ENCODE results near the gene BCL11B. TPM values are rescaled to one million over a fixed set of nuclear protein-coding genes. Genes with fewer than 3 reads are reported as not detected.

BCL11B gene
- total RNA-seq, 1 donor from 2014 or later, result 2.6 TPM

- no peak overlapping the region for H3K4me3 Mint-ChIP-seq (ENCODE audit: unreplicated experiment)
- no peak overlapping the region for H3K27ac Mint-ChIP-seq (ENCODE audit: unreplicated experiment)
- H3K4me1 Mint-ChIP-seq (ENCODE audit: low read depth, unreplicated experiment), result peaks cover 11% of the 10 kb centered on the region
- H3K36me3 Mint-ChIP-seq (ENCODE audit: unreplicated experiment), result no peaks in the 10 kb centered on the region
- no peak for DNase-seq
- H3K9me3 Mint-ChIP-seq (ENCODE audit: unreplicated experiment), result peaks cover 3% of the 10 kb centered on the region
- no peak for TF ChIP-seq CTCF (IDR thresholded peaks at IDR 0.05; ENCODE audit: partially characterized antibody, unreplicated experiment)
- peaks cover 8% of the 10 kb centered on the region for H3K27me3 Mint-ChIP-seq (ENCODE audit: unreplicated experiment)
Observed at GRCh38 chr14:99133636-99134515, 138.1 kb downstream of the BCL11B start.

DNA sequence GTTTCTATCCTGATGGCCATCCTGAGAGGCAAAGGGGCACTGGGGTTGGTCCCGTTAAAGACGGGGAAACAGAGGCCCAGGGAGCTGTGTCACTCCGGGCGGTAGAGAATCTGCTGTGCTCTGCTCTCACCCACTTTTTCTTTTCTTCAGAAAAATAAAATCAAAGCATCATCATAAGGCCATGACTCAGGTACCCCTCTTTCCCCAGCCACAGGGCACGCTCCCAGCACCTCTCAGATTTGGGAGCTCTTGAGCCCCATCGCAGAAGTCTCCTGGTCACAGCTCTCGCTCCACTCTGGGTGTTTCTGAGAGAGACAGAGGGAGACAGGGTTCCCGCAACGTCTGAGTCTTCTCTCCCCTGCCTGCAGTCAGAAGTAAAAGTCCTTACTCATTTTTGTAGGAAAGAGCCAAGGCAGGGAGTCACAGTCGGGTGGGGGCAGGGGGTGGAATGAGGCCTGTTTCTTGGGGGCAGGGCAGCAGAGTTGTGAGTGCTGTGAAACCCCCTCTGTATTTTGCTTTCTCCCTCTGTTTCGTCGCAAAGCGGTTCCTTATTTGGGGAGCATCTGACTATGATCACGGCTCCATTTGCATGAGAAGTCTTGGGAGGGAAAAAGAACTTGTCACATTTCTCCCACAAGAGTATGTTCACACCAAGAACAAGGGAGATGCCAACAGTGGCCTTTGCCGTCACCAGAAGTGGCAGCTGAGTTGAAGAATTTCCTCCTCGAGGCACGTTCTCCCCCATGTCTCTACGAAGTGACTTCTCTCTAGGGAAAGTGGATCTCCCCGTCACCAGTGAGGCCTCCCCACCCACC lies 139.0 kb downstream of the BCL11B start:
- Mint-ChIP-seq H3K27me3 (ENCODE audit: unreplicated experiment) (peaks cover 8% of the 10 kb centered on the region), H3K4me1 (ENCODE audit: low read depth, unreplicated experiment) (peaks cover 11% of the 10 kb centered on the region), H3K9me3 (ENCODE audit: unreplicated experiment) (peaks cover 3% of the 10 kb centered on the region), H3K27ac (ENCODE audit: unreplicated experiment) (no peak overlapping the region), H3K36me3 (ENCODE audit: unreplicated experiment) (no peaks in the 10 kb centered on the region), H3K4me3 (ENCODE audit: unreplicated experiment) (no peak overlapping the region)
- no peak for TF ChIP-seq CTCF (IDR thresholded peaks at IDR 0.05; ENCODE audit: partially characterized antibody, unreplicated experiment)
- DNase-seq, result no peak

- Mint-ChIP-seq H3K27me3 (ENCODE audit: unreplicated experiment) (peaks cover 5% of the 10 kb centered on the region), H3K9me3 (ENCODE audit: unreplicated experiment) (peaks cover 3% of the 10 kb centered on the region), H3K27ac (ENCODE audit: unreplicated experiment) (no peak overlapping the region), H3K4me3 (ENCODE audit: unreplicated experiment) (no peak overlapping the region), H3K4me1 (ENCODE audit: low read depth, unreplicated experiment) (peaks cover 11% of the 10 kb centered on the region), H3K36me3 (ENCODE audit: unreplicated experiment) (no peaks in the 10 kb centered on the region)
- no peak for TF ChIP-seq CTCF (IDR thresholded peaks at IDR 0.05; ENCODE audit: partially characterized antibody, unreplicated experiment)
- no peak for DNase-seq
Observed at GRCh38 chr14:99131632-99132271, 140.2 kb downstream of the BCL11B start.

DNA sequence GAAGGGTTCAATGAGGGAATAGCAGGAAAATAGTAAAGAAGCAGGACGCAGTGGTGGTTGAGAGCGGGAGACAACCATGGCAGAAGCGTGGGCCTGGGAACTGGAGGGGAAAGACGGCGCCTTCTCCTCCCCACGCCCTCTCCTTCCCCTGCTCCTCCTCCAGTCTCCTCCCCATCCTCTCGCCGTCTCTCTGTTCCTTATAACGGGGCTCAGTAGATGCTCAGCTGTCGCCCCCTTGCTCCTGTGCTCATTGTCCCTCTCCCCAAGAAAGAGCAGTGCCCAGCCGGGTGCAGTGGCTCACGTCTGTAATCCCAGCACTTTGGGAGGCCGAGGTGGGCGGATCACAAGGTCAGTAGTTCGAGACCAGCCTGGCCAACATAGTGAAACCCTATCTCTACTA lies 142.0 kb downstream of the BCL11B start:
- H3K27ac Mint-ChIP-seq (ENCODE audit: unreplicated experiment), result no peak overlapping the region
- no peak for DNase-seq
- H3K36me3 Mint-ChIP-seq (ENCODE audit: unreplicated experiment), result no peaks in the 10 kb centered on the region
- H3K4me3 Mint-ChIP-seq (ENCODE audit: unreplicated experiment), result no peak overlapping the region
- H3K27me3 Mint-ChIP-seq (ENCODE audit: unreplicated experiment), result peaks cover under 1% of the 10 kb centered on the region
- peaks cover 3% of the 10 kb centered on the region for H3K9me3 Mint-ChIP-seq (ENCODE audit: unreplicated experiment)
- peaks cover 11% of the 10 kb centered on the region for H3K4me1 Mint-ChIP-seq (ENCODE audit: low read depth, unreplicated experiment)
- TF ChIP-seq CTCF (IDR thresholded peaks at IDR 0.05; ENCODE audit: partially characterized antibody, unreplicated experiment), result no peak

Measured in glutamatergic neuron (in vitro differentiated cells).